Urothelium cell line (cell line): Measurements from ENCODE around the gene B9D1.

Source experiments
- DNase-seq: peaks from one replicate; pipeline ENCODE4 v3.0.0; 2011; ENCODE audit warnings: low spot score, mixed read lengths
- FAIRE-seq: peaks from 2 replicates; lab custom pipeline; 2011; peaks lifted over from hg19 to GRCh38; lab: Jason Lieb, UNC

Gene B9D1

DNA sequence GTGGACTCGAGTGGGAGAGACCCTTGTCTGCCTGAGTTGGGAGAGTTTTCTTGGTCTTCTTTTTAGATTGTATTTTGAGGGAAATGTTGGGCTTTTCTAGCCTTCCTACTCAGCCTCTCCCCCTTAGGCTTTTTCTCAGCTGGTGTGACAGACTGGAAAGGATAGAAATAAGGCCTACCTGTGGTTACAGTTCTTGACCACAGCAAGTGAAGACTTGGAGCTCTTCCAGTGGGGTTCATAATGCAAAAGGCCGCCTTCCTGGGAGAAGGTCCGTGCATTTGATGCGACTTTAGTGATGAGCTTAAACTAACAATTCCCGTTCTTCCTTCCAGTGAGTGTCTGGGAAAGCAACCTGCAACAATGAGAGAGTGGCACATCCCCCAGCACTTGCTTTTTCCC is 56.8 kb downstream of the B9D1 start:
- FAIRE-seq (no peak), DNase-seq (no peak)

- no peak for FAIRE-seq
- DNase-seq = no peak
These were observed 57.3 kb downstream of the B9D1 start for GRCh38 chr17:19305256-19305655.

- DNase-seq (no peak), FAIRE-seq (no peak)
These were observed 57.8 kb downstream of the B9D1 start for GRCh38 chr17:19304751-19305150.

DNA sequence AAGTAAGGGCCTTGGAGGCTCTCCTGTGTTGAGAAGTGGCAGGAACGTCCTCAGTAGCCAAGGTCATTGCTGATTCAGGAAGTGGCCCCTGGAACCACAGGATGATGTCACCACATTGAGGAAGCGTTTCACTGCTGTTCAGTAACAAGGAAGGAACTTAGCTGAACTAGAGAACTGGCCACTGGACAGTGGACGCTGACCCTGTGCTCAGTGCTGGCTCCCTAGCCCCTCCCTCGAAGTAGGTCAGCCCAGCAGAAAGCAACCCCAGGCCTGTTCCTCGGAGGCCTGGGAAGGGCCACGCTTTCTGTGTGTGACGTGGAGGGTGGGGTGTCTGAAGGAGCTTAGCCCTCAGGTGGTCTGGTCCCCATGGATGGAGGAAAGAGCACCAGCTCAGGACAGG is 58.3 kb downstream of the B9D1 start:
- DNase-seq = no peak
- no peak for FAIRE-seq

DNA sequence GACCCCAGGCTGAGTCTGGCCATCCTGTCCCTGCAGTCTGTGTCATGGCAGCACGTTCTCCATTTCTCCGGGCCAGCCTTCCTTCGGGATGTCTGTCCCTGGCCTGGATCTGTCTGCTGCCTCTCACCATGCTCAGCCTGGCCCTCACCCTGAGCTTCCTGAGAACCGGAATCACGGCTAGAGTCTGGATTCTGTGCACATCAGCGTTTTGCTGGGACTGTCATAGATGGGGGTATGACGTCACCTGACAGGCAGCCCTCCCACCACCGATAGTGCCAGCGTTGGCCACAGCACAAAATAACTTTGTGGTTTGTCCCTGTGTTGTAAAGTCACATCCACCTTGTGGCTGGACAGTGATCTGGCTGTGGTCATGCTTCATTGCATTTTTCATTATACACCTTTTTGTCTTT is 59.2 kb downstream of the B9D1 start:
- no peak for FAIRE-seq
- DNase-seq = no peak

GRCh38 chr17:19302791-19303331 is 59.7 kb downstream of the B9D1 start:
- DNase-seq = no peak
- no peak for FAIRE-seq

- no peak for FAIRE-seq
- DNase-seq = no peak
These were observed 60.5 kb downstream of the B9D1 start for GRCh38 chr17:19301973-19302372.

- no peak for FAIRE-seq
- DNase-seq = no peak
These were observed 61.1 kb downstream of the B9D1 start for GRCh38 chr17:19301274-19301951.

- DNase-seq = no peak
- no peak for FAIRE-seq
These were observed 62.7 kb downstream of the B9D1 start for GRCh38 chr17:19299866-19300265.

DNA sequence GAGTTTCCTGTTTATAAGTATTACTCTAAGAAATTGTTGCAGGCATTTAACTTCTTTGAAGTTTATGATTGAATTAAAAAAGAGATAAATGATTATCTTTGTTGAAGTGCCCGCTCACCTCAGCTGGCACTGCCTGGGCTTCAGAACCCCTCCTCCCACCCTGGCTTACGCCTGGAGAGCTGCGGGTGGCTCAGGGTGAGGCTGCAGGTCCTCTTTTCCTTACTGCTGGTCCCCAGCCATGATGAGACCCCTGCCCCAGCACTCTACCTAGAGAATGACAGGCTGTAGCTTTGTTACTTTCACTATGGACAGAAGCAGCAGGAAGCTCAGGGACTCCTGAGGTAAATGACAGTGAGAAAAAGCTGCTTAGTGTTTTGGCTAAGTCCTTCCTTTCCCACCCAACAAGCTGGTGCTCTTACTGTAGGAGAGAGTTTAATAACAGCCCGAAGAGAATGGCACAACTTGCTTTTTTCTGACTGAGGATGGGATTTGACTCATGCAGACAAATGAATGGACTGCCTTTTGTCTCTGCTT is 63.2 kb downstream of the B9D1 start:
- DNase-seq = no peak
- no peak for FAIRE-seq

GRCh38 chr17:19298569-19299213 is 63.8 kb downstream of the B9D1 start:
- FAIRE-seq (no peak), DNase-seq (no peak)

DNA sequence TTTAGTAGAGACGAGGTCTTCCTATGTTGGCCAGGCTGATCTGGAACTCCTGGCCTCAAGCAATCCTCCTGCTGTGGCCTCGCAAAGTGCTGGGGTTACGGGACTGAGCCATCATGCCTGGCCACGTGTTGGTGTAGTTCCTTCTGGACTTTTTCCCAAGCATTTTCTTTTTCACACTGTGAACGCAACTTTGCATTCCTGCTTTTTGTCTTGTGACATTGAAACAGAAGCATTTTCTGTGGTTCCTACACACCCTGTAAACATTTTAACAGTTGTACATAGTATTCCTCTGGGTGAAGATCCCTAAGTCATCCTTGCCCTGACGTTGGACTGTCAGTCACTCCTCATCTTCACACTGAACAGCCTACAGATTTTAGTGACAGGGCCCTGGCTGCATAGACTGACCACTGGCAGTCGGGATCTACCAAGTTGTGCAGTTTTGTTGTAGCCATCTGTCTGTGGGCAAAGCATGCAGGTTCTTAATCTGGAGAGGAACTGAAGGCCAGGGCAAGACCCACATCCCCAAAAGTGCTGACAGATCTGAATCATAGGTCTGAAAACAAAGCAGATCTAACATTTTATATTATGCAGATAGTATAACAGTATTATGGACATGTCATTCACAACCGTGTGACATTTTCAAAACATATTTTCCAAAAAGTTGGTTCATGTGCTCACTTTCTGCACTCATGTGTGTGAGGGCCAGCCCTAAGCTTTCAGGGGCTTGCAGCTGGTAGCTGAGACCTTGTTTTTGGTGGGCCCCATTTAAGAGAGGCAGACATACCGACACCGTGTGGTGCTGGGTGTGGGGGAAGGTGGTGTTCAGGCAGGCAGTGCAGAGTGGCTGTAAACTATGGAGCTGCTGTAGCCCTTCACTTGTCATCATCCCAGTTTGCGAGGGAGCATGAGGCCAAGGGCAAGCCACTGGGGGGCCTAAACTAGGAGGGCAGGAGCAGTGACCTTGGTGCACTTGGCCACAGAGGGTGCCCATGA is 65.4 kb downstream of the B9D1 start:
- FAIRE-seq = peak; percentile 9

DNA sequence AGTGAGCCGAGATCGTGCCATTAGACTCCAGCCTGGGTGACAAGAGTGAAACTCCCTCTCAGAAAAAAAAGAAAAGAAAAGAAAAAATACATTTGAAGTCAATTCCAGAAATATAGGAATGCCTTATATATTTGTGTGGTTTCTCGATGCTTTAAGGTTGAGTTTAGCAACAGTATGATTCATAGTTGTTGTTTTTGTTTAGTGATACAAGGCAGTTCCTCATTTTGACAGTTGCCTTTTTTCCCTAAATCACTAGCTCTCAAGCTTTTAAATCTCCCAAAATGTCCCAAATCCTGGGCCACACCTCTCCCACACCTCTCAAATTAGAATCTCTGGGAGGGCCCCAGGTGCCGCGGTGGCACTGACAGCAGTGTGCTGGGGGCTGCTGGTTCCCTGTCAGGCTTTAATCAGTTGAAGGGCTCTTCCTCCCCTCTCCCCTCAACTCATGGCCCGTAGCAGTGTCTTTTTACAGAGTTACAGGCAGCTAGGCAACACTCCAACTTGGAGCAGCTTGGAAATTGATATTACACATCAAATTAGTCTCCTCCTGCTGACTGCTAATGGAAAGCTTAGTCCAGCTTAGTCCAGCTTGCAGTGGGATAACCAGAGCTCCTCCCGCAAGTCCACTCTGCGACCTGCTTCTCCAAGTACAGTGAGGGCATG is 66.9 kb downstream of the B9D1 start:
- no peak for FAIRE-seq

More for the DNA sequence above, 65.4 kb downstream of the B9D1 start:
- no peak for DNase-seq

GRCh38 chr17:19294443-19294842 is 68.1 kb downstream of the B9D1 start:
- FAIRE-seq (no peak), DNase-seq (no peak)

More for the DNA sequence above, 66.9 kb downstream of the B9D1 start:
- DNase-seq = no peak
